ENCODE measurements around the gene PARP3. TPM values are rescaled to one million over a fixed set of nuclear protein-coding genes. Genes with fewer than 3 reads are reported as not detected.

The PARP3 gene
- polyA plus RNA-seq, 1 donor from 2014 or later = 15.5 TPM

DNA sequence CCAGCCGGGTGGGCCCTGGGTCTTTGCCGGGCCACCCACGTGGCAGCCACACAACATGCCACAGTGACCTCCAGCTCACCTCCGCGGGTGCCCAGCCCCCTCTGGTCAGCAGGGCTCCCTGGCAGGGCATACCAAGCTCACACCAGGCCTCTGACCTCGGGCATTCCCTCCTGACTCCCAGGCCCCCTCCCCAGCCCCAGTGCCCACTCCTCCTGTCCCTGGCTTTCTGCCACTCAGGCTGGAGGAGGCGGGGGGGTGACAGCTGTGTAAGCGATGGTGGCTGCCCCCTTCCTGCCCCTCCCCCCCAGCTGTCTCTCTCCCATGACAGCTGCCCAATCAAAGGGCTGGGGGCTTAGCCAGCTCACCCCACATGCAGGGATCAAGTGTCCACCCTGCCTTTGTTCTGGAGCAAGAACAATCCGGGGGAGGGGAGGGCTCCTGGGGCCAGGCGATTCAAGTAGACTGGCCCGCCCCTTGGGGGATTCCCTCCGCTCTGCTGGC is 21.8 kb downstream of the PARP3 start:
- Mint-ChIP-seq H3K9me3 (no peaks in the 10 kb centered on the region), H3K27ac (no peak overlapping the region), H3K27me3 (peaks cover 1% of the 10 kb centered on the region), H3K4me1 (peaks cover 1 to 5% (median 5%) of the 10 kb centered on the region in 3 donors), H3K36me3 (peaks cover 1% of the 10 kb centered on the region), H3K4me3 (no peak overlapping the region)

DNA sequence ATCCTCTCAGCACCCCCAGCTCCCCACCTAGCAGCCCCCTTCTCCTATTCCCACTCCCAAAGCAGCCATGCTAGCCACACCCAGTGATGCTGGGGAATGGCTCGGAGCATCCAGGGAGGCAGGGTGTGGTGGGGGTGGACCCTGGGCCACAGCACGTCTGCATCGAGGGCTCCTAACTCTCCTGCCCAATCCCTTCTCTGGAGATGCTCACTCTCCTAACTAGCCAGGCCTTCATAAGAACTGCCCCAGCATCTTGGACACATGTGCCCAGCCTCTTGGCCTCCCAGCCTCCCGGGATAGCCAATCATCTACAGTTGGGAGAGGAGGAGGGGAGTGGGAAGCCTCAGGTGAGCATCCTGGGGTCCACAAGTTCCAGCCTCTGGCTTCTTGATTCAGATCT is 22.4 kb downstream of the PARP3 start:
- peaks cover 1% of the 10 kb centered on the region for H3K36me3 Mint-ChIP-seq
- H3K4me1 Mint-ChIP-seq = peaks cover 5 to 6% (median 5%) of the 10 kb centered on the region in 3 donors
- peaks cover 1% of the 10 kb centered on the region for H3K27me3 Mint-ChIP-seq
- H3K4me3 Mint-ChIP-seq = no peak overlapping the region
- no peaks in the 10 kb centered on the region for H3K9me3 Mint-ChIP-seq
- H3K27ac Mint-ChIP-seq = no peak overlapping the region

DNA sequence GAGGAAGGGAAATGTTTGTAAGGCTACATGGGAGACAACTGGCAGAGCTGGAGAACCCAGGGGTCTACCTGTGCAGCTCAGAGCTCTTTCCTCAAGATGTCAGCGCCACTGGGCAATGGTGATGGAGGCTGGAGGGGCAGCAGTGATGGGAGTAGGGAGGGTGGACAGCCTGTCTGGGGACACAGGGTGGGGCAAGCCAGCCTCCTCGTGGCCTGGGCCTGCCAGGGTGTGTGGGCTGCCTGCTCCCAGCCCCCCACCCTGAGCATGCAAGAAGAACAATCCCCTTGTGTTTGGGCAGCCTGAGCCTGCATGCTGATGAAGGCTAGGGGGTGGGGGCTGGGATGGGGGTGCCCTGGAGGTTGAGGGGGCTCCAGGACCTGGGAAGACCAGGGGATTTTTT is 23.9 kb downstream of the PARP3 start:
- Mint-ChIP-seq H3K4me3 (peak overlapping the region; percentile 47 to 85 (median 72)), H3K4me1 (peaks cover 5 to 11% (median 8%) of the 10 kb centered on the region in 3 donors), H3K36me3 (peaks cover 1% of the 10 kb centered on the region), H3K27me3 (no peaks in the 10 kb centered on the region), H3K27ac (no peak overlapping the region), H3K9me3 (no peaks in the 10 kb centered on the region)

DNA sequence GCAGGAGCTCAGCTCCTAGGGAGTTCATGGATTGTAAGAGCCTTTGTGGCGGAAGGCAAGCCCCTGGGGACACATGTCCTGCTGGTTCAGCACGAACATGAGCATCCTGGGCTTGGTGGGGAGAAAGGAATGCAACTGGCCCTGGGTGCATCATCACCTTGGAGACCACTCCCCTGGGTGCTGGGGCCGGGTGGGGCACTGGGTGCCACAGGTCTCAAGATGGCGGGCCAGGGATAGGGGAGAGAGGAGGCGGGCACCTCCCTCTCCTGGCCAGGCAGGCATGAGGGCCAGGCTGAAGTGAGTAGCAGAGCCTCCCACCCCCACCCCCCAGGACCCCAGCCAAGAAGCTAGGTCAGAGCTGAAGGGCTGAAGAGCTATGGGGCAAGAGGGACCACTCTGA is 24.3 kb downstream of the PARP3 start:
- peak overlapping the region in 1 of 3 donors; percentile 62 for H3K27ac Mint-ChIP-seq
- H3K4me1 Mint-ChIP-seq = peaks cover 5 to 11% (median 10%) of the 10 kb centered on the region in 3 donors
- peaks cover 1% of the 10 kb centered on the region for H3K36me3 Mint-ChIP-seq
- peak overlapping the region; percentile 37 to 91 (median 76) for H3K4me3 Mint-ChIP-seq
- no peaks in the 10 kb centered on the region for H3K9me3 Mint-ChIP-seq
- H3K27me3 Mint-ChIP-seq = no peaks in the 10 kb centered on the region

DNA sequence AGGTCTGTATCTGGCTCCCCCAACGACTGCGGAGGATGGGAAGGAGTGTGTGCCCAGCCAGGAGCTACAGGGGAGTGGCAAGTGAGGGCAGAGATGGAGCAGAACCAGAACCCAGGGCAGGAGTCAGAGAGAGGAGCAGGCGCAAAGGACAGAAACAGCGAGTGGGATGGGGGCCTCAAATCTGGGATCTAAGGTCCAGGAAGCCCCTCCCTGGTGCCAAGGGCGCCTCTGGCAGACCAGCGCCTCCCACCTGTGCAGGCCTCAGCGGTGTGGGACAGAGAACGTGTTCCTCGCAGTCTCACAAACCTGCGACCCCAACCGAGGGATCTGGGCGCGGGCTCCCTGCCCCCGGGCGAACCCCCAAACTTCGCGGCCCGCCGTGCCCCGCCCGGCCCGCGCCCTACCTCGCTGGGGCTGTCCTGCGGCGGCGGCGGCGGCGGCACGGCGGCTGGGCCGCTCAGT is 24.8 kb downstream of the PARP3 start:
- H3K4me3 Mint-ChIP-seq = peak overlapping the region; percentile 37 to 91 (median 76)
- H3K27me3 Mint-ChIP-seq = no peaks in the 10 kb centered on the region
- H3K4me1 Mint-ChIP-seq = peaks cover 5 to 11% (median 10%) of the 10 kb centered on the region in 3 donors
- no peaks in the 10 kb centered on the region for H3K36me3 Mint-ChIP-seq
- peak overlapping the region in 1 of 3 donors; percentile 62 for H3K27ac Mint-ChIP-seq
- no peaks in the 10 kb centered on the region for H3K9me3 Mint-ChIP-seq

DNA sequence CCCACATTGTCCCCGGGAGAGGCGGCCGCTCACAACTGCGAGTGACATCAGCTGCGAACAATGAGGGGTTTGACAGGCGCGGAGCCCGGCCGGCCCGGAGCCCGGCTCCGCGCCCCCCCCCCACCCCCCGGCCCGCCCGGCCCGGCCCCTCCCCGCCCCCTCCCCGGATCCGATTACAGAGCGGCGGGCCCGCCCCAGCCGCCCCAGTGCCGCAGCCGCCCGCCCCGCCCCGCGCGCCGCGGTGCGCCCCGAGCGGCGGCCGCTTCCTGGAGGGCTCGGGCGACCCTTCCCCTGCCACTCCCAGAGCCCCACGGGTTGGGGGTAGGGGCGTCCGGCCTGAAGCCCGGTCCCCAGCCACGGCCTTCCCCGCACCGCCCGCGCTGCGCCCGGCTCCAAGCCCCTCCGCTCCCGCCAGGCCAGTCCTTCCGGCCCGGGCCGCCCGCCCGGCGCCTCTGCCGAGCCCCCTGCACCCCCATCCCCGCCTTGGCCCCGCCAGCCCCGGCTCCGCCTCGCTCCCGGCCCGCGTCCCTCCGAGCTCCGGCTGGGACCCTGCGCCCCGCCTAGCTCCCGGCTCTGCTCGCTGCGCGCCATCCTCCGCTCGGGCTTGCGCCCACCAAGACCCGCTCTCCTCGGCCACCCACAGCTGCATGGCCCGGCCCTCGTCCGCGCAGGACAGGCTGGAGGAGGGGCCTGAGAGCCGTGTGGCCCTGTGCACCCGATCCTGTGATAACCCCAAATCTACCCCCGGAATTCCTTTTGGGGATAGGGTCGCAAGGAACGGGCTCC is 25.4 kb downstream of the PARP3 start, which contains the start of gene PCBP4:
Gene PCBP4, minus strand, starts transcription at position 71 of the 786 bp plus-strand sequence. CDS start 6,214 bp downstream, outside the sequence.
- H3K27me3 Mint-ChIP-seq = no peaks in the 10 kb centered on the region
- no peaks in the 10 kb centered on the region for H3K36me3 Mint-ChIP-seq
- peak within 1 kb of the TSS; percentile 67 to 95 (median 90) for H3K4me3 Mint-ChIP-seq
- H3K9me3 Mint-ChIP-seq = no peaks in the 10 kb centered on the region
- peak within 1 kb of the TSS in 2 of 3 donors; percentile 59 to 62 for H3K27ac Mint-ChIP-seq
- peaks cover 5 to 12% (median 11%) of the 10 kb centered on the region in 3 donors for H3K4me1 Mint-ChIP-seq

DNA sequence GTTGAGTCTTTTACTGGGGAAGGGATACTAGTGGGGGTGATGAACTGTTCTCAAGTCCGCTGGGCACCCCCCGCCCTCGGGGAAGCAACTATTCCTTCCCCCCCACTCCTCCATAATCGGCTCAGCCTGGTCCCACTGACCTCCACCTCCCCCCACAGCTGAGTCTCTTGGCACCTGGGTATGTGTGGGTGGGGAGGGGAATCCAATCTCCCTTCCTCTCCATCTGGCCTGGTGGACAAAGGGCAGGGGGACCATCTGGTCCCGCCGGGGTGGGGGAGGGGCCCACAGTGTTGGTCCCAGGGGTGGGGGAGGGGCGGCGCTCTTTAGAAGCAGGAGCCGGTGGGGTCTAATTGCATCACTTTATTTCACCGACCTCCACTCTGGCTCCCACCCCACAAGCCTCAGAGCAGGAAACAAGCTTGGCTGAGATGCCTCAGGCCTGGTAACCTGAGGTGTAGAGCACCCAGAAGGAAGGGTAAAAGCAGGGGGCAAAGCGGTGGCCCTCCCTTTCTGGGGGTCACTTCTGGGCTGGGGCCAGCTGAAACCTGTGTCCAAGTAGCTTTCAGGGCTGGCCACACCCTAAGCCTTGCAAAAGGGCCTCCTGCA is 26.1 kb downstream of the PARP3 start:
- H3K4me1 Mint-ChIP-seq = peaks cover 5 to 12% (median 11%) of the 10 kb centered on the region in 3 donors
- no peaks in the 10 kb centered on the region for H3K27me3 Mint-ChIP-seq
- H3K9me3 Mint-ChIP-seq = no peaks in the 10 kb centered on the region
- H3K27ac Mint-ChIP-seq = peak overlapping the region in 1 of 3 donors; percentile 21
- no peaks in the 10 kb centered on the region for H3K36me3 Mint-ChIP-seq
- H3K4me3 Mint-ChIP-seq = peak overlapping the region; percentile 67 to 95 (median 90)

DNA sequence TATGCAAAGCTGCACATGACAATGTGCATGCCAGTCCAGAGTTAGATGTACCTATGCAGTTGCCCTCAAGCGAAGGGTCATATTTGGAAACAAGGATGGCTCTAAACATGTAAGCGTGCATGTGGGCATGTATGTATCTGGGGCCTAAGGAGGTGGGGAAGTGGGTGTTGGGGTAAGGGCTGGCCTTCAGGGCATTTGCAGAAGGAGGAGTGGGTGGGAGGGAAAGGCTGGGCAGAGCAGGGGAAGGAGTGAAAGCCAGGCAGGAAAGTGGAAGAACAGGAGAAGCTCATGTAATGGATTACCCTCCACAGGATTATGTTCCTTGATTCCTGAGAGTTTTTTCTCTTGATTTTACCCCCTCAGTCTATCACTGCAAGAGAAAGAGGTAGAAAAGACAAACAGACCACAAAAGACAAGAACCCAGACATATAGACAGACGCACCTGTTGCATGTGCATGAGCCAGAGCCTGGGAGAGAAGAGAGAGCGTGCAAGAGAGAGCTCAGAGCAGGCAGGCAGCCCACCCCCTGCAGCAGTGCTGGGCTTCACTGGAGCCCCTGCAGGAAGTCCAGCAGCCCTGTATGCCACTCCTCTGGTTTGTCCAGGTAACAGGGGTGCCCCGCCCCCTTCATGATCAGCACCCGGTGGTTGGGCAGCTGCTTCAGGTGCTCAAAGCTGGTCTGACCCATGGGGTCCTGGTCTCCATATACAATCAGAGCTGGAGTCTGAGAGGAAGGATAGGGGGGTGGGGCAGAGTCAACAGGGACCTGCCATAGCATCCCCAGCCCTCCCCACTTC is 26.9 kb downstream of the PARP3 start:
- H3K27me3 Mint-ChIP-seq = no peaks in the 10 kb centered on the region
- H3K36me3 Mint-ChIP-seq = no peaks in the 10 kb centered on the region
- H3K27ac Mint-ChIP-seq = peak overlapping the region in 2 of 3 donors; percentile 4 to 10
- peak overlapping the region; percentile 41 to 83 (median 68) for H3K4me3 Mint-ChIP-seq
- peaks cover 6 to 17% (median 14%) of the 10 kb centered on the region in 3 donors for H3K4me1 Mint-ChIP-seq
- H3K9me3 Mint-ChIP-seq = no peaks in the 10 kb centered on the region

DNA sequence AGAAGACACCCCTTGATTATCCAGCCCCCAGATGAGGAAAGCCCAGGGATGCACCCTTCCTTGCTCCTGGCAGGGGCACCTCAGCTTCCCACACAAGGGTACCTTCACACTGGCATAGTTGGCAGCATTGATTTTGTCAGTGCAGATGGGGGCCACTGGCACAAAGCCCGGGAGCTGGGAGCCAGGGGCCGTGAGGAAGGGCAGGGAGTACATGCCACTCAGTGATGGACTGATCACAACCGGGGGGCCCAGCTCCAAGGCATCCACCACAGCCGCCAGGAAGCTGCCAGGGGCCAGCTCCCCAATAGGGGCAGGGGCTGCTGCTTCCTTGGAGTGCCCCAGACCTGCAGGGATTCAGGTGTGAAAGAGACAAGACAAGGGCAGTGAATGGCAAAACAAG is 27.7 kb downstream of the PARP3 start:
- Mint-ChIP-seq H3K4me1 (peaks cover 9 to 20% (median 16%) of the 10 kb centered on the region in 3 donors), H3K4me3 (peak overlapping the region in 1 of 4 donors; percentile 67), H3K27ac (no peak overlapping the region), H3K27me3 (no peaks in the 10 kb centered on the region), H3K36me3 (no peaks in the 10 kb centered on the region), H3K9me3 (no peaks in the 10 kb centered on the region)

DNA sequence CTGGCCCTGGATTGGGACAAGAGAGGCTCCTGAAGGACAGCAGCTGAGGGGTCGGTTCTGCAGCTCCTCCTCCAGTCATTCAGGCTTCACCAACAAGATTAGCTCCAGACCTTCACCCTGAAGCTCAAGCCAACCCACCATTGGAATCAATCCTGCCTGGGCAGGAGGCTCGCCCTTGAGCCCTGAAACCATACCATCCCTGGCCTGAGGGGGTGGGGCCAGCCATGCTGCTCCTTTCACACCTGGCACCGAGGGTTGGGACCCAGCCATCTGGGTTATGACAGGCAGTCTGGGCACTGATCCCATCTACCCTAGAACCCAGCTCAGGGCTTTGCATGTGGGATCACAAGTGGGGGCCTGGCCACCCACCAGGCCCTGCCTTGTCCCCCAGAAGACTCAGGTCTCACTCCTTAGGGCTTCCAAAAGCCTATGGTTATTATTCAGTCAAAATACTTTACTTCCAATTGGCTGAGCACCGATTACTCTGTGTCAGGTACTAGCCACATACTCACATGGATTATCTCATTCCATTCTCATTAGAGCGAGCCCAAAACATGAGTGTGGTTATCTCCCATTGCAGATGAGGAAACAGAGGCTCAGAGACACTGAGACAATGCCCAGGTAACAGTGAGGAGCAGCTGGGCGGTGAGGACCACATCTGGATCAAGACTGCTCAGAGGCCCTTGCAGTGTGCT is 28.6 kb downstream of the PARP3 start:
- Mint-ChIP-seq H3K36me3 (no peaks in the 10 kb centered on the region), H3K9me3 (no peaks in the 10 kb centered on the region), H3K27ac (peak overlapping the region in 1 of 3 donors; percentile 79), H3K4me1 (peaks cover 15 to 27% (median 22%) of the 10 kb centered on the region in 3 donors), H3K27me3 (no peaks in the 10 kb centered on the region), H3K4me3 (peak overlapping the region in 2 of 4 donors; percentile 29 to 67)

DNA sequence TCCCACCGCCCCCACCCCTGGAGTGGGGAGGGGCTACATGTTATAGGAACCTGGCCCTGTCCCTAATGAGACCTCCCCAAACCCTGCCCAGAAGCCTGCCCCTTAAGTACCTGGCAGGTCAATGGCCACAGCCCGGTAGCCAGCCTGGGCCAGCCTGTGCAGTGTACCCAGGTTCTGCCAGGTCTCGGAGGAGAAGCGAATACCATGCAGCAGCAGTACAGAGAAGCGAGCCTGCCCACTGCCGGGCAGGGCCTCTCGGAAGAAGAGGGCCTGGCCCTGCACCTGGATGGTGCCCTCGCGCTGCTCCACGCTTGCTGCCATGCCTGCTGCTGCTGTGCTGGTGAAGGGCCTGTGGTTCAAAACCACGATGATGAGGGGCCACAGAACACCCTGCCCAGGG is 29.2 kb downstream of the PARP3 start:
- H3K27me3 Mint-ChIP-seq = no peaks in the 10 kb centered on the region
- H3K36me3 Mint-ChIP-seq = no peaks in the 10 kb centered on the region
- peak overlapping the region in 1 of 3 donors; percentile 79 for H3K27ac Mint-ChIP-seq
- H3K4me1 Mint-ChIP-seq = peaks cover 15 to 27% (median 22%) of the 10 kb centered on the region in 3 donors
- no peaks in the 10 kb centered on the region for H3K9me3 Mint-ChIP-seq
- peak overlapping the region in 1 of 4 donors; percentile 67 for H3K4me3 Mint-ChIP-seq

DNA sequence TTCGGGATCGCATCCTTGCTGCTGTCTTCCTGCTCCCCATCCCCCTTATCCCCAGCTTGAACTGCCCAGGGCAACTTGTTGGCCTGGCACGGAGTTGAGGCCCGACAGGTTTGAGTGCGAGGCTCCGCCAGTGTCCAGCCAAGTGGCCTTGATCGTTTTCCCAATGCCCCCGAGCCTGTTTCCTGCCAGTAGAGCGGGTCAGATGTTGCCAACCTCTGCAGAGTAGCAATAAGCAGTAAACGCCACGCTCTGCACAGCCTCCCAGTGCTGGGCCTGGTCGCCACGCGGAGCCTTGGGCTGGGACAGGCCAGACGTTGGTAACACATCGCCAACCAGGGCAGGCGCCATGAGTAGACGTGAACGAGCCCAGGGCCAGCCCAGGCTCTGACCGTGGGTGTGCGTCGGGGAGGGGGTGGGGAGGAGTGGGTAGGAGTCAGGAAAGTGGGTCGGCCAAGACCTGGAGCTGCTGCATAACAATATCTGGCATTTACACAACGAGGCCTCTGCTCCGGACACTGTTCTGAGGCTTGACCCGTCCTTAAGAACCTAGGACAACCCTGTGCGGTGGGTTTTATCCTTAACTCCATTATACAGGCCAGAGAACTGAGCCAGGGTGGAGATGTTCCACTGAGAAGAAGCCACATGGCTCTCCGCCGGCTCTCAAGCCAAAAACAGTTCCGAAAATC is 32.3 kb downstream of the PARP3 start:
- H3K27ac Mint-ChIP-seq = peak overlapping the region; percentile 91 to 95 (median 94)
- H3K4me1 Mint-ChIP-seq = peaks cover 13 to 29% (median 23%) of the 10 kb centered on the region in 3 donors
- no peaks in the 10 kb centered on the region for H3K9me3 Mint-ChIP-seq
- H3K36me3 Mint-ChIP-seq = no peaks in the 10 kb centered on the region
- no peaks in the 10 kb centered on the region for H3K27me3 Mint-ChIP-seq
- H3K4me3 Mint-ChIP-seq = peak overlapping the region; percentile 82 to 97 (median 96)

DNA sequence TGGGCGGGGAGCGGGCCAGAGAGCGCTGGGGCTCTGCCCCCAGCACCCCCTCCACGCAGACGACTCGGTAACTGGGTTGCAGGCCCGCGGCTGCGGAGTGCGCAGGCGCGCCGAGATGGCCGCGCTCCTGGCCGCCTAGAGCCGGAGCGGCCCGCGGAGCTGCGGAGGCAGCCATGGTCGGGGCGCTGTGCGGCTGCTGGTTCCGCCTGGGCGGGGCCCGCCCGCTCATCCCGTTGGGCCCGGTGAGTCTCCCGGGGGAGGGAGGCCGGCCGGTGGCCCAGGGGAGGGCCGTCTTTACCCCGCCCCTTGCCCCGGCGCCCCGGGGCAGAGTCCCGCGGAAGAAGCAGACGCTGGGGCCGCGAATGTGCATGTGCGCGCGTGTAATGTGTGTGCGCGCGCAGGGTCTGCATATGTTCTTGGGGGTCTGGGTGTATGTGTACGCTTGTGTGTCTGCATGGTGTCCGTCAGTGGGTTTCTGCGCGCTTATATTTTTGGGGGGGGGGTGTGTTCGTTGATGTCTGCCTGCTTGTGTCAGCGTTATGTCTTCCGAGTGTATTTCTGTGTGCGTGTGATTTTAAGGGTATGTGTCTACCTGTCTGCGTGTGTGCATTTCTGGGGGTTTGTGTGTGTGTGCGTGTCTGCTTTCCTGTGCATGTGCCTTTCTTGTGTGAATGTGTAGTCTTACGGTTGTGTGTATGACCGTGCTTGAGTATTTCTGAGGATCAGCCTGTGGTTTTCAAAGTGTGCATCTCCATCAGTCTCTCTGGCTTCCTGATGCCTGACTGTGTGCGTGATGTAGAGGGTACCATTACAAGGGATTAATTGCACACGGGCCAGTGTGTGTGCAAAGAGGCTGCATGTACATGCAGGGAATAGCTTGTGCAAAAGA is 33.0 kb downstream of the PARP3 start, which contains the start of gene ABHD14A:
Gene ABHD14A, plus strand, starts transcription at position 102 of the 889 bp plus-strand sequence. Its CDS starts 72 bp downstream, at position 174.
- Mint-ChIP-seq H3K9me3 (no peaks in the 10 kb centered on the region), H3K4me1 (peaks cover 13 to 27% (median 23%) of the 10 kb centered on the region in 3 donors), H3K36me3 (no peaks in the 10 kb centered on the region), H3K27ac (peak within 1 kb of the TSS; percentile 91 to 95 (median 94)), H3K27me3 (no peaks in the 10 kb centered on the region), H3K4me3 (peak within 1 kb of the TSS; percentile 82 to 98 (median 96))

All from IgD-negative memory B cell (primary cell).